ENCODE measurements around the gene SLC2A6. TPM values are rescaled to one million over a fixed set of nuclear protein-coding genes. Genes with fewer than 3 reads are reported as not detected.

SLC2A6 gene
- total and polyA plus RNA-seq, 10 of the 15 experiments (the other 5 are each of a cell fraction or from before 2014, with no cell fraction given): 1.1 to 37.9 (median 18.3) TPM

DNA sequence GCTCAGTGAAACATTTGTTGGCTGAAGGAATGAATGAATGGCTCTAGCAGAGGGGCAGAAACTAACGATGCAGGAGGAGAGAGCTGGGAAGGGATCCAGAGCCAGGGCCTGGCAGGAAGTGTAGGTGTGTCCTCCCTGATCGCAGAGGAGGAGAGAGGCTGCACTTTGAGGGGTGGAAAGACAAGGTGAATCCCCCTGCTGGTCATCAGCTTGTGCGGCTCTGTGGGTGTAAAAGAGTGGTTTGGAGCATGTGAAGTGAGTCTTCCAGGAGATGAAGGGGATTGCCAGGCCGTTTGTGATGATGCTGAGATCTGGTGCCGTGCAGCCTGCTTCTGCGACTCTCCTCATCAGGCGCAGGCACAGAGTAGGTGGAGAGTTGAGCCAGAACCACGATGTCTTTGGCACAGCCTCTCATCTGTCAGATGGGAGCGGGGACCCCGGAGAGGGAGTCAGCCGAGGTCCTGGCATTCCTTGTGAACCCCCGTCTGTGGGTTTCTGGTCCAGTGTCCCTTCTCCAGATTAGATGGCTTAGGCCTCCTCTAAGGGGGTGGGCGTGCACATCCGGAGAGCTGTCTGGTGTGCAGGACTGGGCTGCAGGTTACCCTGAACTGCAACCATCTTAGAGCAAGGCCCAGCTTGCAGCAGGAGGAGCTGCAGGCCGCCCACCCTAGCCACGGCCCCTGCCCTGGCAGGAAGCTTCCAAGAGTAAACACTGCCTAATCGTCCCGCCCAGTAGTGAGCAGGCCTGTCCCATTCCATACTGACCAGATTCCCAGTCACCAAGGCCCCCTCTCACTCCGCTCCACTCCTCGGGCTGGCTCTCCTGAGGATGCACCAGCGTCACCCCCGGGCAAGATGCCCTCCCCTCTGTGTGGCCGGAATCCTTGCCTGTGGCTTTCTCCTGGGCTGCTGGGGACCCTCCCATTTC is 57.0 kb downstream of the SLC2A6 start, which contains the start of gene ADAMTS13:
Gene ADAMTS13, plus strand, starts transcription at position 753 of the 928 bp plus-strand sequence. Its CDS starts 77 bp downstream, at position 830.
- in situ Hi-C loops (cut with MboI): no loop called here
- Histone ChIP-seq H3K4me1 (ENCODE audit: control insufficient read depth, insufficient read depth, low read length) (peaks cover 32% of the 10 kb centered on the region), H3K79me2 (ENCODE audit: control insufficient read depth, insufficient read depth, low read length) (peaks cover 13% of the 10 kb centered on the region), H3K36me3 (ENCODE audit: control insufficient read depth in 2 of 2, insufficient read depth in 2 of 2, low read length in 1 of 2) (no peaks in the 10 kb centered on the region), H3K9ac (ENCODE audit: control insufficient read depth, insufficient read depth, low read length) (peak within 1 kb of the TSS; percentile 51; the same call in 1 of the 2 replicates), H3K4me3 (no peak within 1 kb of the TSS), H2AFZ (ENCODE audit: control insufficient read depth, low read depth, low read length) (peak within 1 kb of the TSS; percentile 70), H3K9me3 (replicated peaks; ENCODE audit: control insufficient read depth, insufficient read depth, low read length) (no peaks in the 10 kb centered on the region; the same call in 1 of the 3 replicates), H3K27me3 (replicated peaks in 1 of 2; ENCODE audit: control insufficient read depth in 2 of 2, insufficient read depth in 2 of 2, low read length in 1 of 2) (no peaks in the 10 kb centered on the region; a peak in 1 of 4 replicates), H3K27ac (ENCODE audit: control insufficient read depth, insufficient read depth) (peak within 1 kb of the TSS; percentile 90), H3K4me2 (ENCODE audit: control insufficient read depth, insufficient read depth) (peak within 1 kb of the TSS; percentile 63), H4K20me1 (ENCODE audit: control insufficient read depth, insufficient read depth) (no peaks in the 10 kb centered on the region)
- CTCF ChIA-PET: interaction anchor here (1.0 to 1.7 kb wide), 4 partner anchors 8 to 572 kb away, joined by 3 to 4 read pairs (median 3); partner anchors contain the start of gene CACFD1
- 42% methylated on average over 23 of the region's 23 CpGs for WGBS (ENCODE audit: insufficient coverage, insufficient replicate concordance, low lambda C conversion rate, missing lambda C conversion rate)
- intact Hi-C loops (cut with micrococcal nuclease; ENCODE audit: unreplicated experiment): no loop called here
- BruUV-seq (replicated peaks): no TSS peak
- POLR2A ChIA-PET: interaction anchor here (0.9 to 2.6 kb wide), 6 partner anchors 38 to 647 kb away, joined by 3 to 12 read pairs (median 4); partner anchors contain the start of genes CACFD1, GTF3C5 and SLC2A6
- FAIRE-seq (no peak), DNase-seq (ENCODE audit: low read depth, low spot score) (peak; percentile 72), ATAC-seq (peak; percentile 77)
- RAD21 ChIA-PET (ENCODE audit: unreplicated experiment): interaction anchor here (0.7 to 1.8 kb wide), 4 partner anchors 10 to 59 kb away, joined by 3 to 10 read pairs (median 4); partner anchors contain the start of genes CACFD1 and SLC2A6
- SMC1A ChIA-PET (ENCODE audit: uncharacterized antibody, unreplicated experiment): interaction anchor here (0.5 to 2.3 kb wide), 4 partner anchors 16 to 278 kb away, joined by 3 to 6 read pairs (median 4); partner anchors contain the start of gene CACFD1
- TF ChIP-seq, protein P1, sequence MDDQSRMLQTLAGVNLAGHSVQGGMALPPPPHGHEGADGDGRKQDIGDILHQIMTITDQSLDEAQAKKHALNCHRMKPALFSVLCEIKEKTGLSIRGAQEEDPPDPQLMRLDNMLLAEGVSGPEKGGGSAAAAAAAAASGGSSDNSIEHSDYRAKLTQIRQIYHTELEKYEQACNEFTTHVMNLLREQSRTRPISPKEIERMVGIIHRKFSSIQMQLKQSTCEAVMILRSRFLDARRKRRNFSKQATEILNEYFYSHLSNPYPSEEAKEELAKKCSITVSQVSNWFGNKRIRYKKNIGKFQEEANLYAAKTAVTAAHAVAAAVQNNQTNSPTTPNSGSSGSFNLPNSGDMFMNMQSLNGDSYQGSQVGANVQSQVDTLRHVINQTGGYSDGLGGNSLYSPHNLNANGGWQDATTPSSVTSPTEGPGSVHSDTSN (IDR thresholded peaks at IDR 0.05; ENCODE audit: insufficient replicate concordance, low read depth, low read length): no peak
- peak; percentile 76 for TF ChIP-seq CREB1 (IDR thresholded peaks at IDR 0.05; ENCODE audit: low read depth)
- TF ChIP-seq, protein P2, sequence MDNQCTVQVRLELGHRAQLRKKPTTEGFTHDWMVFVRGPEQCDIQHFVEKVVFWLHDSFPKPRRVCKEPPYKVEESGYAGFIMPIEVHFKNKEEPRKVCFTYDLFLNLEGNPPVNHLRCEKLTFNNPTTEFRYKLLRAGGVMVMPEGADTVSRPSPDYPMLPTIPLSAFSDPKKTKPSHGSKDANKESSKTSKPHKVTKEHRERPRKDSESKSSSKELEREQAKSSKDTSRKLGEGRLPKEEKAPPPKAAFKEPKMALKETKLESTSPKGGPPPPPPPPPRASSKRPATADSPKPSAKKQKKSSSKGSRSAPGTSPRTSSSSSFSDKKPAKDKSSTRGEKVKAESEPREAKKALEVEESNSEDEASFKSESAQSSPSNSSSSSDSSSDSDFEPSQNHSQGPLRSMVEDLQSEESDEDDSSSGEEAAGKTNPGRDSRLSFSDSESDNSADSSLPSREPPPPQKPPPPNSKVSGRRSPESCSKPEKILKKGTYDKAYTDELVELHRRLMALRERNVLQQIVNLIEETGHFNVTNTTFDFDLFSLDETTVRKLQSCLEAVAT (IDR thresholded peaks at IDR 0.05): peak; percentile 82
- TF ChIP-seq IRF4 (IDR thresholded peaks at IDR 0.05; ENCODE audit: low read depth, low read length): no peak
- TF ChIP-seq, protein P3, sequence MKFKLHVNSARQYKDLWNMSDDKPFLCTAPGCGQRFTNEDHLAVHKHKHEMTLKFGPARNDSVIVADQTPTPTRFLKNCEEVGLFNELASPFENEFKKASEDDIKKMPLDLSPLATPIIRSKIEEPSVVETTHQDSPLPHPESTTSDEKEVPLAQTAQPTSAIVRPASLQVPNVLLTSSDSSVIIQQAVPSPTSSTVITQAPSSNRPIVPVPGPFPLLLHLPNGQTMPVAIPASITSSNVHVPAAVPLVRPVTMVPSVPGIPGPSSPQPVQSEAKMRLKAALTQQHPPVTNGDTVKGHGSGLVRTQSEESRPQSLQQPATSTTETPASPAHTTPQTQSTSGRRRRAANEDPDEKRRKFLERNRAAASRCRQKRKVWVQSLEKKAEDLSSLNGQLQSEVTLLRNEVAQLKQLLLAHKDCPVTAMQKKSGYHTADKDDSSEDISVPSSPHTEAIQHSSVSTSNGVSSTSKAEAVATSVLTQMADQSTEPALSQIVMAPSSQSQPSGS (IDR thresholded peaks at IDR 0.05; ENCODE audit: low read length): no peak
- TF ChIP-seq STAT1 (conservative IDR thresholded peaks at IDR 0.05): no peak
- TF ChIP-seq, protein P4, sequence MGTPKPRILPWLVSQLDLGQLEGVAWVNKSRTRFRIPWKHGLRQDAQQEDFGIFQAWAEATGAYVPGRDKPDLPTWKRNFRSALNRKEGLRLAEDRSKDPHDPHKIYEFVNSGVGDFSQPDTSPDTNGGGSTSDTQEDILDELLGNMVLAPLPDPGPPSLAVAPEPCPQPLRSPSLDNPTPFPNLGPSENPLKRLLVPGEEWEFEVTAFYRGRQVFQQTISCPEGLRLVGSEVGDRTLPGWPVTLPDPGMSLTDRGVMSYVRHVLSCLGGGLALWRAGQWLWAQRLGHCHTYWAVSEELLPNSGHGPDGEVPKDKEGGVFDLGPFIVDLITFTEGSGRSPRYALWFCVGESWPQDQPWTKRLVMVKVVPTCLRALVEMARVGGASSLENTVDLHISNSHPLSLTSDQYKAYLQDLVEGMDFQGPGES (IDR thresholded peaks at IDR 0.05): no peak
- TF ChIP-seq MXI1 (IDR thresholded peaks at IDR 0.05; ENCODE audit: low read depth, low read length): peak; percentile 77
- no peak for TF ChIP-seq PML (IDR thresholded peaks at IDR 0.05; ENCODE audit: low read length)
- TF ChIP-seq NFYB (IDR thresholded peaks at IDR 0.05; ENCODE audit: insufficient read depth, low read depth, low read length): no peak
- TF ChIP-seq CEBPB (IDR thresholded peaks at IDR 0.05; ENCODE audit: borderline replicate concordance in 1 of 2, low read depth in 2 of 2, low read length in 2 of 2): no peak
- no peak for TF ChIP-seq KDM1A (IDR thresholded peaks at IDR 0.05; ENCODE audit: borderline replicate concordance)
- TF ChIP-seq YBX1 (IDR thresholded peaks at IDR 0.05): no peak
- no peak for TF ChIP-seq FOS (IDR thresholded peaks at IDR 0.05; ENCODE audit: borderline replicate concordance, extremely low read depth, insufficient read length)
